GM12874 (cell line): Measurements from ENCODE around the gene SLC8A3.

Source experiments
- CTCF ChIP-seq: IDR thresholded peaks from 2 replicates; pipeline ENCODE4 v1.5.1; 2011; ENCODE audit warnings: low read depth, mild to moderate bottlenecking, control low read depth, low read length, moderate library complexity; ENCODE audit not compliant: insufficient read depth

SLC8A3 gene

GRCh38 chr14:70186900-70187451, 1.8 kb downstream of the SLC8A3 start:
- TF ChIP-seq CTCF, result no peak

GRCh38 chr14:70183991-70184390, 4.8 kb downstream of the SLC8A3 start:
- TF ChIP-seq CTCF, result no peak

GRCh38 chr14:70181276-70181675, 7.5 kb downstream of the SLC8A3 start:
- no peak for TF ChIP-seq CTCF

GRCh38 chr14:70180718-70181117, 8.0 kb downstream of the SLC8A3 start:
- TF ChIP-seq CTCF, result no peak

DNA sequence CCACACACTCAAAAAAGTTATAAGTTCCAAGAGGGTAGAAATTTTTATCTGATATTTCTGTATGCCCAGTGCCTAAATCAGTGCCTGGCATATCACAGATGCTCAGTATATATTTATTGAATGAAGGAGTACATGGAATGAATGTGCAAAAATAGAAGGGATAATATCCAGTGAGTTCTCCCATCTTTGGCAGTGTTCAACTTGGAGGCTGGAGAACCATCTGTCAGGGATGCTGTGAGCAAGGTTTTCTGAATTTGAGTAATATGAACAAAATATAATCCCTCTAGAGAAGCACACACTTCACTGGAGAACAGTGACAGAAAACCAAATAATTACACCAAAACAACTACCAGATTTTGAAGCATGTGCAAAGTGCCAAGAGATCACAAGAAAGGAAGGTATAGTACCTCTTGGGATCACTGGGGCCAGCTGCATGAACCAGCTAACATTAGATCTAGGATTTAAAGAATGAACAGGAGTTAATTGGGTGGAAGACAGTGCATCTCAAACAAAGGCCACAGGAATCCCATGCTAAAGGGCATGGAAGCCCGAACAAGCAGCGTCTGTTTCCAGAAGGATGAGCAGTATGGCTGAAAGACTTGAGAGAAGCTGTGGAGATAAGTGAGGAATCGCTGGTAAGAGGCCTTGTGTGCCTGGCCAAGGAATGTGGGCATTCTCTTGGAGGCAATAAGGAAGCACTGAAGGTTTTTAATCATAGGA, 11.5 kb downstream of the SLC8A3 start:
- no peak for TF ChIP-seq CTCF

DNA sequence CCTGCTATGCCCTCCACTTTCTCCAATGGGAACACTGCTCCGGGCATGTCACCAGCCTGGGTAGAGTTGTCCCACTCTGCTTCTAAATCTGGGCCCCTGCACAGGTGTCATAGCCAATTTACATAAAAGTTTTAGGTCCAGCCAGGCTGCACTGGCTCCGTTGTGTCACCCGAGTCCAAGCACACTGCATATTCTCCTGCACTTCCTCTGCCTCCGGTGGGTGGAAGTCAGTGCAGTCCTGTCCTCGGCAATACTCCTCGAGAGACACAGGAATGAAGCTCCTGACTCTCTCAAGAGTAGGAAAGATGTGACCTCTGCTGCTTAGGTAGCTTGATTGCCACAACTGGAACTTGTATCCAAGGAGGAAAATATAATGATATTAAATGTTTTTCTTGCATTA, 15.2 kb downstream of the SLC8A3 start:
- TF ChIP-seq CTCF, result no peak

GRCh38 chr14:70171726-70172125, 17.0 kb downstream of the SLC8A3 start:
- no peak for TF ChIP-seq CTCF
